Embryonic facial prominence (tissue), 1 donor: ENCODE results near the gene BAAT.

ENCODE experiments used
- DNase-seq: peaks from one replicate; pipeline ENCODE4 v3.0.0-alpha.2; 2016; ENCODE audit errors: extremely low spot score

Gene BAAT

DNA sequence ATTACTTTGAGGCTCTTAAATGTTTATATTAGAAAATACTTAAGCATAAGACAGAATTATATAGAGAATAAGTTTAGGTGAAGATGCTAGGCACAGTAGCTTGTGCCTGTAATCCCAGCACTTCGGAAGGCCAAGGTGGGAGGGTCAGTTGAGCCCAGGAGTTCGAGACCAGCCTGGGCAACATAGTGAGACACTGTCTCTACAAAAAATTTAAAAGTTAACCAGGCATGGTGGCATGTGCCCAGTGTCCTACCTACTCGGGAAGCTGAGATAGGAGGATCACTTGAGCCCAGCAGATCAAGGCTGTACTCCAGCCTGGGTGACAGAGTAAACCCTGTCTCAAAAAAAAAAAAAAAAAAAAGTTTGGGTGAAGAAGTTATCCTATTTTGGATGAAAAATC lies 61.7 kb downstream of the BAAT start:
- no peak for DNase-seq

- DNase-seq: no peak
Measured at GRCh38 chr9:101317735-101318134, 67.1 kb downstream of the BAAT start.

DNA sequence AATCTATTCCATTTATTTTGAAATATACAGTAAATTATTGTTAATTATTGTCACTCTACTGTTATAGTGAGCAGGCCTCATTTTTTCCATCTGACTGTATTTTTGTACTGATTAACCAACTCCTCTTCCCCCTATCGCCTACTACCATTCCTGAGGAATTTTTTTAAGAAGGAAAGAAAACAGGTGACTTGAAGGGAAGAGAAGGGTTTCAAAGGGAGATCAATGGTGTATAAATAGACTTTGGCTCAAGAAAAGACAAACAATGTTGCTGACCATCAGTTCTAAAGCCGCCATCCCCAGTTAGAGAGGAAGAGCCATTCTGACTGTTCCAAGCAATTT lies 69.7 kb downstream of the BAAT start:
- DNase-seq: no peak

DNA sequence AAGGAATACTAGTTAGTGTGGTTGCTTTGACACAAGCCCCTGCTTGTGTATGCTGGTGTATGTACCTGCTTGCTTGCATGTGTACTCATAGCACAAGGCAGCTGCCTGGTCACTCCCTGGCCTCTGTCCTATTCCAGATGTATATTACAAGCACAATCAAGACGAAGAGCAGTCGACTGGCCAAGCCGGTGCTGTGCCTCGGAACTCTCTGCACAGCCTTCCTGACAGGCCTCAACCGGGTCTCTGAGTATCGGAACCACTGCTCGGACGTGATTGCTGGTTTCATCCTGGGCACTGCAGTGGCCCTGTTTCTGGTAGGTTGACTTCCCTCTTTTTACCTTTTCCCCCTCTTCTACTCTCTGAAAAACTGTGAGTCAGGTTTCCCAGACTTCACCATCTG lies 72.1 kb downstream of the BAAT start:
- no peak for DNase-seq

DNA sequence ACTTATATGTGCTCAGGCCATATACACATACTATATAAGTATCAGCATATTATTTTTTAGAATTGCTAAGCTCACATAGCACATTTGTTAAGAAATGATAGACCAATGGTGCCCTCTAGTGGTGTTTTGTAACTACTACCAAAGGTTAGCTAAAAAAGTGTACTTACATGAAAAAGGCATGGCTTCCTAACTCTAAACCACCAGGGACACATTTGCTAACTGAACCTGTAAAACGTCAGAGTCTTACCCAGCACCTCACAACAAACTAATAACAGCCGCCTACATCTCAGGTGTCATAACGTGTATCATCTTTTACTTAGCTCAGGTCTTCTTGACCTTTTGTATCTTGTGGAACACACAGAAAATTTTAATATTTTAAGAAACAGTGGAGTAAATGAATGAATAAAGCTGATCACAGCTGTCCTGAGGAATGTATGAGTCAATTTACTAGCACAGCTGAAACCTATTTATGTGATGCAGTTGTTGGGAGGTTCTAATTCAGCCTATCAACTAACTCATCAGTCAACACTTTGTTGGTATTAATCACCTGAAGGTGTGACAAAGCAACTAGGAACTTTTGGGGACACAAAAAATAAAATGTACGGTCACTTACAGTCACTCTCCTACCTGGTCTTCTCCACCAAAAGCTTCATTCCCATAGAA lies 72.9 kb downstream of the BAAT start:
- peak; percentile 80 for DNase-seq

DNA sequence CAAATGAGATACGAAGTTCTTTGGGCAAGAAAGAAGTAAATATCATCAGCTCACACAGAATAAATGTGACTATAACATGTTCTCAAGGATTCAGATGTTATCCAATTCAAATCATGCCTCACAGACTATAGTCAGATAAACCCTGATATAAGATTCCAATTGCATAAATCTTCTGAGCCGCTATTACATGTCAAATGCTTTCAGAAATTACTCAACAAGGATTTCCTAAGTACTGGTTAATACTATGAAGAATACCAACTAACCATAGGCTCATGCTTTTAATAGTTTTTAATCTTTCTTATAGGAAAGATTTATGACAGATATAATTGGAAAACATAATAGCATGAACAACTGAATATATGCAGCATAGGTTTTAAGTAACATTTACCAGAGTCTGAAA lies 73.6 kb downstream of the BAAT start:
- no peak for DNase-seq
